Measurements from ENCODE around the gene SPATA13.
A peak's percentile ranks its signal among the peaks of the same experiment; 100 is the strongest.
"Not testable (repeated sequence)": the region's sequence is repeated elsewhere in the genome, so short reads cannot be mapped to it uniquely, and the experiment has no call there.

The SPATA13 gene

DNA sequence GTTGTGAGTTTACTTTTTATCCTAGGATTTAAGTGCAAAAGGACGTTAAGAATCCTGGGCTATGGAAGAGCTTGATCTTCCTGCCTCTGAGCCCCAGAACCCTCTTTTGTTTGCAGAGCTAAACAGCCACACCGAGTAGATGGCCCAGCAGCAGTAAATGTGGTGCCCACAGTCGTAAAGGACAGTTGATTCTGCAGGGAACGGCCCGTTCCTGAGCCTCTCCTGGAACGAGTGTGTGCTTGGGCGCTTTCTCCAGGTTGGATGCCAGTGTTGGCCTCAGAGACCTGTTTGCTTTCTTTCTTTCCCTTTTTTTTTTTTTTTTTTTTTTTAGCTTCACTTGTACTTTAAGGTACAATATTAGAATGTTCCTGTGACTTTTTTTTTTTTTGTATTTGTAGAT is 41.7 kb downstream of the SPATA13 start:
- DNase-seq = no peak

DNA sequence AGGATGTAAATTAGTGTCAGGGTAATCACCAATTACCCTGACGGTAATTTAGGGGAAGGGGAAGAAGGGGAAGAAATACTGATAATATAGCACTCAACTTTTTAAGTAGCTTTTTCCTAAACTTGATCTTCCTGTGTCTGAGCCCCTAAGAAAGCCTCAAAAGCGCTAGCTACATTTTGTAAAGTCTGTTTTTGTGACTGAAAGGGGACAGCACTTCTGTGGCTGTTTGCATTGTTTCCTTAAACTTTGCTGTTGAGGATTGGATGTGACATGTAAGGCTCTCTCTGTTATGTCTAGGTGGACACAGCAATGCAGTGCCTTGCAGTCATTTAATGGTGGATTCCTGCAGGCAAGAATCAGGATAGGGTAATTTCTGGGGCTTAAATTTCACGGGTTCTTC is 42.8 kb downstream of the SPATA13 start:
- no peak for DNase-seq

DNA sequence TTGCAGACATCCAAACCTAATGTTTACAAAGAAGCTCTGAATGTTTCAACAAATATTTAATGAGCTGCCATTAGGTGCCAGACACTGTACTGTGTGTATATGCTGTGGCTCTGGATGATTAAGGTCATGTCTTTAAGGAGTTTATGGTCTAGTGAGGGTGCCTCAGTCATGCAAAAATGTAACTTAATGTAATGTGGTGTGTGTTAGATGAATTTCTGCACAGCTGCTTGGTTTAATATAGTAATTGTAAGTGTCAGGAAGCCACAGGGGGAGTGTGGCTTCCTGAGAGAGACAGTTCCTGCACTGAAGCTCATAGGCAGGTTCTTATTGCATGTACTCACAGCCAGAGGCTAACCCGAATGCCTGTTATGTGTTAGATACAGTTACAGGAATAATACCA is 43.3 kb downstream of the SPATA13 start:
- DNase-seq = no peak

DNA sequence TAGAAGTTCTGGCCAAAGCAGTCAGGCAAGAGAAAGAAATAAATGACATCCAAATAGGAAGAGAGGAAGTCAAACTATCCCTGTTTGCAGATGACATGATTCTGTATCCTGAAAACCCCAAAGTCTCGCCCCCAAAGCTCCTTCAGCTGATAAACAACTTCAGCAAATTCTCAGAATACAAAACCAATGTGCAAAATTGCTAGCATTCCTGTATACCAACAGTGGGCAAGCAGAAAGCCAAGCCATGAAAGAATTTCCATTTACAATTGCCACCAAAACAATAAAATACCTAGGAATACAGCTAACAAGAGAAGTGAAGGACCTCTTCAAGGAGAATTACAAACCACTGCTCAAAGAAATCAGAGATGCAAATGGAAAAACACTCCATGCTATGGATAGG is 44.6 kb downstream of the SPATA13 start:
- not testable (repeated sequence) for DNase-seq

DNA sequence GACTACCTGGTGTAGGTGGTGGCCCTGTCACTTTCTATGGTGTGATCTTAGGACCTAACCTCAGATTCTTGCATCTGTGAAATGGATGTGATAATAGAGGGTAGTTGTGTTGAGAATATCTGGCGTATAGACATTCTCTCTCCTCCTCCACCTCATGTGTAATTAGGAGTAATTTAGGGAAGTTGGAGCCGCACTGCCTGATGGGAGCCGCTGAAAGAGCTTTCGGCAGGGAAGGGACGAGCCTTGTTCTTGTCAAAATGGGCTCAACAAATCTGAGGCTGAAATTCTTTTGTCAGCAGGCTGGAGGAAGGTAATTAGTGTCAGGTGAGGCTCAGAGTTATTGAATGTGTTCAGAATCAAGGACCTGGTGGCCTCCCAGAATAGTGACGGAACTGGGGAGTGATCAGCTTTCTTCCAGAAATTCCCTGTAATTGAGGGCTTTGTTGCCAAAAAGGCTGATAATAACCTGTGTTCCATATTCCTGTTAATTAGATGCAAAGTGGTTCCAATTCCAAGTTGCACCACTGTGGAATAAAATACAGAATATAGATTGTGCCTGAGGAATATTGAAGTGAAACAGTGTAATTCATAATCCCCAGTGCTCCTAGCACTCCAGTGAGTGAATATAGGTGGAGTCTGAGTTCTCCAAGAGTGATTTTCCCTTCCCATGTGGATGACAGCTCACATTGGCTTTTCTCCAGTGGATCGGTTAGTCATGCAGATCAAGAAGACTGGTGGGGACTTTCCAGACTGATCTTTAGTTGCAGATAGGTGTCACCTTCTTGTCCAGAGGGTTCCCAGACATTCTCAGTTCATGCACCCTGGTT is 47.5 kb downstream of the SPATA13 start:
- DNase-seq = no peak

DNA sequence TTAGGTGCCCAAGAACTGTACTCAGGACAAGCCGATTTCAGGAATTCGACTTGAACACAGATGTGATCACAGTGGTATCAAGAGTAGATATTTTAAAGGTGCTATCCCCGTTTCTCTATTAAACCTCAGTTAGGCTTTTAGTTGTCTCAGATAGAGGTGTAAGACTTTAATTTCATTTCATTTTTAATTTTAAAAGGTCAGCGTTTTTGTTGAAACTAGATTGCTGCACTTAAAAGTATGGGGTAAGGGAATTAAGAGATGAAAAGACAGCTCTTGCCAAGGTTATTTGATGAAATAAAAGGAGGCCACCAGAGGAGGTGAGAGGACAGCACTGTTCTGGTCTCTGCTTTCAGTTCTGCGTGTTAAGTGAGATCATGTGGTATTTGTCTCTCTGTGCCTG is 48.6 kb downstream of the SPATA13 start:
- DNase-seq = no peak

DNA sequence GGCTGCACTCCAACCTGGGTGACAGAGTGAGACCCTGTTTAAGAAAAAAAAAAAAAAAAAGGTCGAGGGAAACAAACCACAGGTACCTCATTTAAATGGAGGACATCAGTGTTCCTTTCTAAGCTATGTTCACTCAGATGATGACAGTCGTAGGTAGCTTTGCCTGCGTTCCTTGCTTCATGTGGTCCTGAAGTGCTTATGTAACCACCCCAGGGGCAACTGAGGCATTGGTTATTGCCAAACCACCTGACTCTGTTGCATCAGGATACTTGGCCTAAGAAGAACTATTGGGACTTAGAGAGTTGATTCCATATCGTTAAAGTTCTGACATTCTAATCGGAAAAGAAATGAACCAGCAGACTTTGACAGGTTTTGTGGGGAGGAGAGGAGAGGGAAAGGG is 51.7 kb downstream of the SPATA13 start:
- DNase-seq = no peak

DNA sequence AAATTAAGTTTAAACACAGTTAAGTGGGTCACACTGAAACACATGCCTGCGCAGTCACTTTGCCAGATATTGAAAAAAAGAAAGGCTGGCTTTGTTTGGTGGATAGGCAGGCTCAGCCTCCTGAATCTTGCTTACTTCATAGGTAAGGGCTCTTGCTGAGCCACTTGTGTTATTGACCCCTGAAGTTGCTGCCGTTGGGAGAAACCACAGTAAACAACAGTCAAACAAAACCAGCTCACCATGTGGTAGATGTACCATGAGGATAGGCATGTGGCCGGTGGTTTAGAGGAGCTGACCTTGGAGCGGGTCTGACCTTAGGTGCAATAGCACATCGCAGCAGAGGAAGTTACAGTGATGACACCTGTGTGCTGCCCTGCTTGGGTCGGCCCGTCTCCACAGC is 52.2 kb downstream of the SPATA13 start:
- no peak for DNase-seq

DNA sequence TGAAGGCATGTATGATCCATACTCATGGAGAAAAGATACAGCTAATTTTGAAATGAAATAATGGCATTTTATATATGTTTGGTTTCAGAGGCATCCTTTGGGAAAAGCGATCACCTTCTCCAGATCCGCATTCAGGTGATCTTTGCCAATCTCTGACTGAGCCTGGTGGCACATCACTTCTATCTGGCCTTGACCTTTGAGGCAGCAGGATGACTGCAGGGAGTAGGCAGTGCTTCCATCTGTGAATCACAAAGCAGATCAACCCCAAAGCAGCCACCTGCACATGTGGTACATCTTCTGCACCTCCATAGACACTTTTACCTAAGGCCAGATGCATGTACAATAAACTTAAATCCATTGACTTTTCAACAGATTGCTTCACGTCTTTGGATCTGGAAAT is 53.4 kb downstream of the SPATA13 start:
- no peak for DNase-seq

DNA sequence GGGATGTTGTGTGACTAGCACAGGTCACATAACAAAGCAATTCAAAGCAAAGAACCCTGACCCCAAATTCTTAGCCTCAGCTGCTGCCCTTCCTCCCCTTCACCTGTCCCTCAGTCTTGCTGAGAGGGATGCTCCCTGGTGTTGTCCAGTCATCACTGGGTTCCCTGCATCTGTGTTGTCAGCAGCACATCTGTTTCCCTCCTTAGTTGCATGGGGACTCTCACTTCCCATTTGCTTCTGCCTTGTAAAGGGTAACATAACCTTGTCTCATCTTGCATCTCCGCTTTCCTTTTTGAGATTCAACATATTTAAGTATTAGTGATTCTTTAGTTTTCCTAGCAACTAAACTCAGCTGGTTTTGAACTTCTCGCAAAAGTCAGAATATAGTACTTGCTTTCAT is 54.0 kb downstream of the SPATA13 start:
- DNase-seq = no peak

DNA sequence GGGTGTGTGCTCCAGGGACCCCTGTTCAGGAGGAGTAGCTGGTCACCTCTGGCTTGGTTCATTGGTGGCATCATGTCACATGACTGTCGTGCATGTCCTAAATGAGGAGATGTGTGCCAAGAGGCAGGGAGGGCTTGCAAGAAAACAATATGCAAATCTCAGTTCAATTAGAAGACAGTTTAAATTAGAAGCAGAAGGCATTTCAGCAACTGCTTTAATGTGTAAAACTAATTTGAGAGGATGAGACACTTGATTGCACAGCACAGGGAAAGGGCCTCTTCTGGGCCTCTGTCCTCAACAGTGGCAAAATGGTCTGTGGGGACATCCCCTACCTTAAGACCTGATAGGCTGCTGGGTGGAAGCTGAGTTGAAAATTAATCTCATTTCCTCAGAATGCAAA is 54.6 kb downstream of the SPATA13 start:
- DNase-seq = no peak

DNA sequence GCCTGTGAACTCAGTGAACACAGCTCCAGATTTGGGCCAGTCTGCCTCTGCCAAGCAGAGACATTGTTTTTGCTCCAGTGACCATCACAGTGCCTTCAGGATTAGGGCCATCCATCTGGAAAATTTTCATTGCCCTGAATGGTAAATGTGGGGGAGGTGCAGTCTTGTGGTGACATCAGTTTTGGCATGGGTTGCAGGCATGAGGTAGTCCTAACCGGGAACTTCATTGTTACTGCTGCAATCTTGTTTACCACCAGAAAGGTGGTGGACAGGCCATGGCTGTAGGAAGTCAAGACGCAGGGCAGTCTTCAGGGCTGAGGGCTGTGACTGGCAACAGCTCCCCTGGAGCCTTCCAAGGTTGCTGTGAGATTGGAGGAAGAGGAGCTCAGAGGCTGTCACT is 55.2 kb downstream of the SPATA13 start:
- DNase-seq = no peak

DNA sequence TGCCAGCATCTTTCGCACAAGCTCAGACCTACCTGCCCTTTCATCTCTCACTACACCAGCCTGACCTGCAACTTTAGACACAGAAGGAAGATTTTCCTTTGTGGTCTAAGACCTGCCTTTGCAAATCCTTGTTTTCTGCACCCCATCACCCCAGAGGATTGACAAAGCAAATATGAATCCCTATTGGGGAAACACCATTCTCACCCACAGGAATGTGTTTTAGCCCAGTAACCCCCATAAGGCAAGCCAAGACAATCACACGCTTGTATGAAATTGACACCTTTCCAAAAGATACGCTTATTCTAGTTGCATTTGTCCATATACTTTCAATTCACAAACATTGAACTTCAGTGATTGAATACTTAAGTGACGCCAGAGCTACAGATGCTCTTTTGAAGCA is 55.7 kb downstream of the SPATA13 start:
- no peak for DNase-seq

DNA sequence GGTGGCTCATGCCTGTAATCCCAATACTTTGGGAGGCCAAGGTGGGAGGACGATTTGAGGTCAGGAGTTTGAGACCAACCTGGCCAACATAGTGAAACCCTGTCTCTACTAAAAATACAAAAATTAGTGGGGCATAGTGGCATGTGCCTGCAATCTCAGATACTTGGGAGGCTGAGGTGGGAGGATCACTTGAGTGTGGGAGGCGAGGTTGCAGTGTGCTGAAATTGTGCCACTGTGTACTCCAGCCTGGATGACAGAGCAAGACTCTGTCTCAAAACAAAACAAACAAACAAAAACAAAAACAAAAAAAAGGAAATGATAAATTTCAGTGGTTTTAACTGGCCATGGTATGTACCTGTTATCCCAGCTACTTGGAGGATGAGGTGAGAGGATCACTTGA is 56.3 kb downstream of the SPATA13 start:
- not testable (repeated sequence) for DNase-seq

DNA sequence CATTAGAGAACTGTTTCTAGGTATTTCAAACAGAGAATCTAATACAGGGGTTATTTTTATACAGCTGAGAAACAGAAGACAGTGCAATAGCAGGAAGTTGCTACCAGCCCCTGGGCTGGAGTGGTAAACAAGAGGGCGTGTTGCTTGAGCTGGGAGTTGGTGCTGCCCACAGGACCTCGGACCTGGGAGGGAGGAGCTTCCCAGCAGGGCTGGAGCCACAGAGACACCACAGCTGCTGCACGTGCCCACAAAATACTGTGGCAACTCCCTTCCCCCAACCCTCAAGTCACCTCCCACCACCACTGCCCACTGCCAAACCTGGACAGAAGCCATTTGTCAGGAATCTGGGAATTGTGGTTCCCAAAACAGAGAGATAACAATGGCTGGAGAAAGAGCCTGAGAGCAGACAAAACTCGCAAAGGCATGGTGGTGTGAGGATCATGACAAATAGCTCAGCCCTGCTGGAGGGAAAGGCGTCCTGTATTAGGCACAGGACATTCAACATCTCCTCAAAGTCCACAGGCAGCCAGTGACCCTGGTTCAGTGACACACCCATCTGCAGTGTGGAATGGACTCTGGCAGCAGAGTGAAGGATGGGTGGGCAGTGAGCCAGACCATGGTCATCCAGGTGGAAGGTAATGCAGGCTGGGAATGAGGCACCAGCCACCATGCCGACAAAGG is 57.2 kb downstream of the SPATA13 start:
- no peak for DNase-seq

DNA sequence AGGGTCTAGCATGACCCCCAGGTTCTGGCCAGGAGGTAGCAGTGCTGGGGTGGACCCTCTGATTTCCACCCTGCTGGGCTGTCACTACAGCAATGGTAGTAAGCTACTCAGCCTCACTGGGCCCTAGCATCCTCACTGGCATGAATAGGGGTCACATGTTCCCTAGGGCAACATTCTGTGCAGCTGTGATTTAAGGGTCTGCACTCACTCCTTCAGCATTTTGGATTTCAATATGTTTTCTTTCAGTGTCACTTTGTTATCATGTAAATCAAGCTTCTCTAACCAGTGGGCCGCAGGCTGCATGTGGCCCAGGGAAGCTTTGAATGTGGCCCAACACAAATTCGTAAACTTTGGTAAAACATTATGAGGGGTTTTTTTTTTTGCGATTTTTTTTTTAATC is 57.8 kb downstream of the SPATA13 start:
- DNase-seq = no peak

DNA sequence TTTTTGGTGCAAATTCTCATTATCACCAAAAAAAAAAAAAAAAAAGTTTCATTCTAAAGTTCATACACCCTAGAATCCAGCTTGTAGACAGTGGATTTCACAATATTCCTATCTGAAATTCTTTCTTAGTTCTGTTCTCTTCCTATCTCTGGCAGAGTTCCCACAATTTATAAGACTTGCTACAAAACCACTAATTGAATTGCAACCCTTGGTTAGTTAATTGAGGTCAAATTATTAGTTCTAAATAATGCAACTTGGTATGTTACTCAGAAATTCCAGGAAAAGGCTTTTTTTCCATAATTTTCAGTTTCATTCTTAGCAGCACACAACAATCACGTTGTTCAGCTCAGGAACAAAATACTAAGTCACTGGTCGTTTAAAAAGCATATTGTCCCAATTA is 58.5 kb downstream of the SPATA13 start:
- no peak for DNase-seq

DNA sequence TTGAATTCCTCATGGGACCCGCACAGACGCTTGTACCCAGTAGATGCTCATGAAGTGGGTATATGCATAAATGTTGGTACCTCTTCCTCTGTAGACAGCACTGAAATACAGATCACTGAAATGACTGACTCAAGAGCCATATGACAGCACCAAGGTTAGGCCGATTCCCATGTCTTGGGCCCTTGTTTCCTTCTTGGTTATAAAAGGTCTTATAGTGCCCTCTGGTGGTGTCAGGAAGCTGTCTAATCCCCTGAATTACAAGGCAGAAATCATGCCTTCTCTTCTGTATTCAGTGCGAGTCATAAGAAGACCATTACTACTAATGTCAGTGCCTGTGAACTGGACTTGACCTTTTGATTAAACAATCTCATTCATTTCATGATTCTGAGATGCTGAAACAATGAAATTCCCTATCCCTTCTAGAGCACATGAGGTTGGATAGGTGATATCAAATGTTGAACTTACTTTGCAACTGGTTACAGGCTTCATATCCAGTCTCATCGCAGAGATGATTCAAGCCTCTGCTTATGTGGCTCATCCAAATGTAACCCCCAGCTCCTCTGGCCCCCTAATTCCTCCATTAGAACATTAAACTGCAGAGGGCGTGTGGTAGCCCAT is 59.7 kb downstream of the SPATA13 start:
- peak; percentile 34 to 46 for DNase-seq

DNA sequence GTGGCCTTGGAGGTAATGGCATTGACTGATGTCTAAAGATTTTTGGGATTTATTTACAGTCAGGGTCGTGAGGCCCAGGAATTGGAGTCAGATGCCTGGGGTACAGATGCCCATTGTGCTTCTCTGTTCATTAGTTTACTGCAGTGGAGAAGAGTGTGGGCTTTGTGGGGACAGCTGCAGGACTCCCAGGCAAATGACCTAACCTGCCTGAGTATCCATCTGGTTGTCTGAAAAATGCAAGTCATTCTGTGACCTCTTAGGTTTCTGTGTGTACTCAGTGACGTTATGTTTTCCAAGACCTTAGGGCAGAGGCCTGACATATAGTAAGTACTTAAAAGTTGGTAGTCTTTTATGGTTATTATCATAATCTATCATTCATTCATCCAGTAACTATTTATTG is 60.5 kb downstream of the SPATA13 start:
- DNase-seq = no peak

DNA sequence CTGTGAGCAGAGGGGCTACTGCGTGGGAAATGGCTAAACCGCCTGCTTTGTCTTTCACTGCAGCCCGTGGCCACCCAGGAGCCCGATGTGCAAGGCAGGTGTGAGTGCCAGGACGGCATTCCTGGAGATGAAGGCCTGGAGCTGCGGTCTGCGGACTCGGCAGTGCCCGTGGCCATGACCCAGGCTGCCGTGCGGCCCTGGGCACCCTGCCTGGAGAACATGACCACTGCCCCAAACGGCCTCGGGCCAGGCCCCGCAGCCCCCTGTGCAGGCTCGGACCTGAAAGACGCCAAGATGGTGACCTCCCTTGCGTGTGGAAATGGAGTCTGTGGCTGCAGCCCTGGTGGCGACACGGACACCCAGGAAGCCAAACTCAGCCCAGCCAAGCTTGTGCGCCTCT is 62.2 kb downstream of the SPATA13 start:
- DNase-seq = no peak

DNA sequence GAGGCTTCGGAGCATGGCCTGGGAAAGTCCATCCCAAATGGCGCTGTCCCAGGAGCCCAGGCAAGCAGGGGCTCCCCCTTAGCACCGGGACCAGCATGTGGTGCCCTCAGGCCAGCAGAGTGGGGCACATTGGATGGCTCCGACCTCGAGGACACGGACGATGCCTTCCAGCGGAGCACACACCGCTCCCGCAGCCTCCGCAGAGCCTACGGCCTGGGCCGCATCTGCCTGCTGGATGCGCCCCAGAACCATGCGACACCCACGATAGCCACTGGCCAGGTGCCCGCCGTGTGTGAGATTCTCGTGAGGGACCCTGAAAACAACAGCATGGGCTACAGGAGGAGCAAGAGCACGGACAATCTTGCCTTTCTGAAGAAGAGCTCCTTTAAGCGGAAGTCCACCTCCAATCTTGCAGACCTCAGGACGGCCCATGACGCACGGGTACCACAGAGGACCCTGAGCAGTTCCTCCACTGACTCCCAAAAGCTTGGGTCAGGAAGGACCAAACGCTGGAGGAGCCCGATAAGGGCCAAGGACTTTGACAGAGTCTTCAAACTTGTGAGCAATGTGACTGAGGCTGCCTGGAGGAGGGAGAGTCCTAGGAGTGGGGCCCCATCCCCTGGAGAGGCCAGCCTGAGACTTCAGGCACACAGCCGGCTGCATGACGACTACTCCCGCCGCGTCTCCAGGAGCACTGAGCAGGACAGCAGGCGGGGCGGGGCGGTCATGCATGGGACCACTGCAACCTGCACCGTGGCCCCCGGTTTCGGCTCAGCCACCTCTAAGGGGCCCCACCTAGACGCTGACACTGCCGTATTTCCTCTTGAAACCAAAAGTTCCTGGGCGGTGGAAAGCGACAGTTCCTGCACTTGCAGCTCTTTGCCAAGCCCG is 63.1 kb downstream of the SPATA13 start:
- DNase-seq = no peak

DNA sequence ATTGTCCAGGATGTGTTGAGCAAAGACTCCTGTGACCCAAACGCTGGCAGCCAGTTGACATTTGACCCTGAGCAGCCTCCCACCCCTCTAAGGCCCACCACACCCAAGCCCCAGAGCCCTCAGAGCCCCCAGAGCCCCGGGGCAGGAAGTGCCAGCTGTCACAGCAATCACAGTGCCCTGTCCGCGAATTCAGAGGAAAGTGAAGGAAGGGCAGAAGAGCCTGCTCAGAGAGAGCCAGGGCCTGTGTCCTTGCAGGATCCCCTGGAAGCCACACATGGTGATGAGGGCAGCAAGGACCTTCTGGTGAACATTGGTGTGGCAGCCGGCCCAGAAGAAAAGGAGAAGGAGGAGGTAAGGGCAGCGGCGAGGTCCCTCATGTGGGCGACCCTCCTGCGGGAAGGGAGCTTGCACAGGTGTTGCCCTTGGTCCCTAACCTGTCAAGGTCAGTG is 63.7 kb downstream of the SPATA13 start:
- no peak for DNase-seq

DNA sequence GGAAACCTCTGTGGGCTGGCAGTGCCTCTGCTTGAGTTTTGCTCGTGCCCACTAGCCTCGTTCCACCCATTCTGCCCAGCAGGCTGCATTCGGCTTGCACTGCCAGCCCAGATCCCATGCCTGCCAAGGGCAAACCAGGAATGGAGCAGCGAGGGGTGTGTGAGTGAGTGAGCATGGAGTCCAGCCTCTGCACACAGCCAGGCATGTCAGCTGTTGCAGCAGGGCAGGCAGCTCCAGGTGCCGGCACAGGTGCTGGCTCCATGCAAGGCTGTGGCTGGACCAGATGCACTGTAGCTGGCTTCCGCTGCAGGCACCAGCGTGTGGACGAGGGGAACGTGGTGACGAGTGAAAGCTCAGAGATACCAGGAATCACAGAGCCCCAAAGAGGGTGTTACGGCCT is 64.5 kb downstream of the SPATA13 start:
- no peak for DNase-seq

Data from stimulated activated CD4-positive, alpha-beta T cell treated with anti-CD3 and anti-CD28 coated beads, Interleukin-2, amount 100 ng/mL, for 48 hours (primary cell).